Trophoblast cell (in vitro differentiated cells and primary cell): ENCODE data around the gene CHKB.

ENCODE experiments used
- DNase-seq, 2 donors: peaks; one replicate each; pipeline ENCODE4 v3.0.0-alpha.2; 2016
- H2AFZ ChIP-seq: 2 replicates; pipeline ENCODE4 v1.6.1; 2013; ENCODE audit warnings: low read length, moderate library complexity, mild to moderate bottlenecking; ENCODE audit not compliant: insufficient read depth, poor library complexity
- H2AK5ac ChIP-seq: 2 replicates; pipeline ENCODE4 v1.6.1; 2013; ENCODE audit warnings: mild to moderate bottlenecking, low read length
- H2BK120ac ChIP-seq: 2 replicates; pipeline ENCODE4 v1.6.1; 2013; ENCODE audit warnings: low read length, mild to moderate bottlenecking, moderate library complexity; ENCODE audit not compliant: insufficient read depth, poor library complexity
- H2BK12ac ChIP-seq: 2 replicates; pipeline ENCODE4 v1.6.1; 2013; ENCODE audit warnings: mild to moderate bottlenecking, low read length, moderate library complexity
- H2BK5ac ChIP-seq: 2 replicates; pipeline ENCODE4 v1.6.1; 2013; ENCODE audit warnings: low read length, low read depth, moderate library complexity, mild to moderate bottlenecking; ENCODE audit not compliant: poor library complexity
- H3K14ac ChIP-seq: 2 replicates; pipeline ENCODE4 v1.6.1; 2013; ENCODE audit warnings: mild to moderate bottlenecking, low read length
- H3K18ac ChIP-seq: 2 replicates; pipeline ENCODE4 v1.6.1; 2013; ENCODE audit warnings: mild to moderate bottlenecking, low read length
- H3K23ac ChIP-seq: 2 replicates; pipeline ENCODE4 v1.6.1; 2013; ENCODE audit warnings: low read length
- H3K27ac ChIP-seq: 2 replicates; pipeline ENCODE4 v1.5.1; 2013; ENCODE audit warnings: low read depth, mild to moderate bottlenecking, inconsistent platforms, low read length, moderate library complexity
- H3K27me3 ChIP-seq: 2 replicates; pipeline ENCODE4 v1.6.1; 2013; ENCODE audit warnings: inconsistent platforms, mild to moderate bottlenecking, low read length, moderate library complexity; ENCODE audit not compliant: insufficient read depth
- H3K36me3 ChIP-seq, 2 experiments: 1 replicate in 1 of 2; 2 replicates in 1 of 2; pipeline ENCODE4 v1.6.1; 2013; ENCODE audit warnings: low read length in 2 of 2, mild to moderate bottlenecking in 2 of 2, moderate library complexity in 1 of 2; ENCODE audit not compliant: insufficient read depth in 2 of 2, control insufficient read depth in 1 of 2
- H3K4ac ChIP-seq: 2 replicates; pipeline ENCODE4 v1.6.1; 2013; ENCODE audit warnings: low read depth, mild to moderate bottlenecking, low read length, moderate library complexity
- H3K4me1 ChIP-seq, 2 experiments: 1 replicate in 1 of 2; 2 replicates in 1 of 2; pipeline ENCODE4 v1.6.1; 2013; ENCODE audit warnings: low read length in 2 of 2, mild to moderate bottlenecking in 2 of 2, moderate library complexity in 1 of 2; ENCODE audit not compliant: insufficient read depth in 2 of 2, control insufficient read depth in 1 of 2
- H3K4me2 ChIP-seq: 2 replicates; pipeline ENCODE4 v1.6.1; 2013; ENCODE audit warnings: inconsistent platforms, mild to moderate bottlenecking, low read length, moderate library complexity
- H3K4me3 ChIP-seq: 2 replicates; pipeline ENCODE4 v1.5.1; 2013; ENCODE audit warnings: mild to moderate bottlenecking, low read depth, low read length, inconsistent platforms
- H3K79me1 ChIP-seq: one replicate; pipeline ENCODE4 v1.6.1; 2013; ENCODE audit warnings: low read length
- H3K79me2 ChIP-seq: 2 replicates; pipeline ENCODE4 v1.6.1; 2013; ENCODE audit warnings: low read length, mild to moderate bottlenecking; ENCODE audit not compliant: control insufficient read depth, insufficient read depth, poor library complexity
- H3K9ac ChIP-seq: 2 replicates; pipeline ENCODE4 v1.6.1; 2013; ENCODE audit warnings: mild to moderate bottlenecking, low read length
- H3K9me3 ChIP-seq: 2 replicates; pipeline ENCODE4 v1.6.1; 2013; ENCODE audit warnings: low read depth, mild to moderate bottlenecking, control low read depth, inconsistent platforms, low read length; ENCODE audit not compliant: insufficient read depth
- H4K12ac ChIP-seq: 2 replicates; pipeline ENCODE4 v1.6.1; 2013; ENCODE audit warnings: low read depth, mild to moderate bottlenecking, low read length, moderate library complexity
- H4K8ac ChIP-seq: 2 replicates; pipeline ENCODE4 v1.6.1; 2013; ENCODE audit warnings: low read depth, mild to moderate bottlenecking, low read length, moderate library complexity
- H4K91ac ChIP-seq: one replicate; pipeline ENCODE4 v1.6.1; 2013; ENCODE audit warnings: low read depth, mild to moderate bottlenecking, low read length, moderate library complexity
- WGBS: extraction: QIAGEN DNeasy Blood & Tissue Kit; methylation state at CpG from one replicate; pipeline ENCODE4 v1.1.7; 2013; ENCODE audit warnings: missing lambda C conversion rate; ENCODE audit not compliant: insufficient read length, insufficient coverage; ENCODE audit errors: extremely low coverage; 5-methylcytosine and 5-hydroxymethylcytosine counted together

Gene CHKB

GRCh38 chr22:50563413-50564160 lies 19.1 kb downstream of the CHKB start:
- no CpG with 5 or more reads among the region's 17 CpGs for WGBS

GRCh38 chr22:50562523-50563412 lies 19.9 kb downstream of the CHKB start, which contains the start of gene SYCE3:
SYCE3 (minus strand) TSS chr22:50562919; CDS start chr22:50556405, 6,514 bp downstream.
- no peaks in the 10 kb centered on the region for H3K79me2 ChIP-seq

More at GRCh38 chr22:50563413-50564160, 19.1 kb downstream of the CHKB start:
- Histone ChIP-seq H2AFZ (peak overlapping the region; percentile 51), H2BK12ac (no peak overlapping the region), H3K4me1 (peaks cover 5 to 8% of the 10 kb centered on the region in 2 experiments), H3K27ac (no peak overlapping the region), H3K27me3 (no peaks in the 10 kb centered on the region), H3K23ac (no peak overlapping the region), H4K91ac (peak overlapping the region; percentile 9), H3K4me3 (peak overlapping the region; percentile 50), H3K18ac (peak overlapping the region; percentile 5), H3K4me2 (peak overlapping the region; percentile 93), H3K14ac (peak overlapping the region; percentile 24), H3K79me2 (no peaks in the 10 kb centered on the region), H3K9me3 (no peaks in the 10 kb centered on the region), H2AK5ac (no peak overlapping the region), H4K8ac (peak overlapping the region; percentile 55), H2BK5ac (no peak overlapping the region), H2BK120ac (no peak overlapping the region), H3K36me3 (peaks cover 5 to 7% of the 10 kb centered on the region in 2 experiments), H4K12ac (no peak overlapping the region), H3K4ac (no peak overlapping the region), H3K79me1 (peaks cover 1% of the 10 kb centered on the region), H3K9ac (peak overlapping the region; percentile 1)
- peak in 1 of 2 donors; percentile 4 for DNase-seq

GRCh38 chr22:50561401-50562358 lies 21.0 kb downstream of the CHKB start:
- DNase-seq = peak; percentile 30 to 47
- Histone ChIP-seq H4K8ac (no peak overlapping the region), H4K91ac (no peak overlapping the region), H2BK5ac (no peak overlapping the region), H3K14ac (no peak overlapping the region), H3K4me1 (peaks cover 5 to 8% of the 10 kb centered on the region in 2 experiments), H3K27ac (no peak overlapping the region), H3K4me2 (no peak overlapping the region), H3K23ac (no peak overlapping the region), H2BK120ac (no peak overlapping the region), H2BK12ac (no peak overlapping the region), H3K79me1 (peaks cover 1% of the 10 kb centered on the region), H3K18ac (no peak overlapping the region), H3K4ac (no peak overlapping the region), H3K9me3 (no peaks in the 10 kb centered on the region), H2AFZ (no peak overlapping the region), H3K36me3 (no peaks in the 10 kb centered on the region), H2AK5ac (no peak overlapping the region), H3K4me3 (no peak overlapping the region), H4K12ac (no peak overlapping the region), H3K79me2 (no peaks in the 10 kb centered on the region), H3K27me3 (no peaks in the 10 kb centered on the region), H3K9ac (no peak overlapping the region)
- WGBS = no CpG with 5 or more reads among the region's 34 CpGs

More at GRCh38 chr22:50562523-50563412, 19.9 kb downstream of the CHKB start, which contains the start of gene SYCE3:
- H3K23ac ChIP-seq = no peak within 1 kb of the TSS
- peak within 1 kb of the TSS; percentile 93 for H3K4me2 ChIP-seq
- no peak within 1 kb of the TSS for H3K27ac ChIP-seq
- H2AFZ ChIP-seq = peak within 1 kb of the TSS; percentile 69
- H3K9ac ChIP-seq = peak within 1 kb of the TSS; percentile 1
- no CpG with 5 or more reads among the region's 61 CpGs for WGBS
- H3K4me1 ChIP-seq = peaks cover 5 to 8% of the 10 kb centered on the region in 2 experiments
- H3K18ac ChIP-seq = peak within 1 kb of the TSS; percentile 5
- peak; percentile 97 to 99 for DNase-seq
- H4K12ac ChIP-seq = peak within 1 kb of the TSS; percentile 83
- H3K36me3 ChIP-seq = peaks cover 1 to 3% of the 10 kb centered on the region in 2 experiments
- no peaks in the 10 kb centered on the region for H3K9me3 ChIP-seq
- H3K27me3 ChIP-seq = no peaks in the 10 kb centered on the region
- H3K4ac ChIP-seq = no peak within 1 kb of the TSS
- no peak within 1 kb of the TSS for H2BK12ac ChIP-seq
- peak within 1 kb of the TSS; percentile 69 for H4K8ac ChIP-seq
- H3K4me3 ChIP-seq = peak within 1 kb of the TSS; percentile 50
- no peak within 1 kb of the TSS for H2AK5ac ChIP-seq
- H2BK5ac ChIP-seq = no peak within 1 kb of the TSS
- peaks cover 1% of the 10 kb centered on the region for H3K79me1 ChIP-seq
- H3K14ac ChIP-seq = peak within 1 kb of the TSS; percentile 24
- no peak within 1 kb of the TSS for H2BK120ac ChIP-seq
- peak within 1 kb of the TSS; percentile 56 for H4K91ac ChIP-seq
